ENCODE data around the gene CTNND2.

CTNND2 gene

GRCh38 chr5:11386398-11386797 is 517.8 kb downstream of the CTNND2 start:
- Histone ChIP-seq H4K91ac (ENCODE audit: low read depth, low read length) (no peak overlapping the region), H3K79me1 (ENCODE audit: low read length) (no peaks in the 10 kb centered on the region), H3K9ac (ENCODE audit: low read length) (no peak overlapping the region)

GRCh38 chr5:11385901-11386293 is 518.3 kb downstream of the CTNND2 start:
- Histone ChIP-seq H3K4me1 (ENCODE audit: control insufficient read depth in 1 of 2, insufficient read depth in 2 of 2, low read length in 2 of 2) (peaks cover 3 to 4% of the 10 kb centered on the region in 2 experiments), H4K91ac (ENCODE audit: low read depth, low read length) (no peak overlapping the region), H3K9me3 (ENCODE audit: insufficient read depth, low read depth, low read length) (peaks cover 4% of the 10 kb centered on the region), H3K27ac (ENCODE audit: low read depth, low read length) (no peak overlapping the region), H3K79me1 (ENCODE audit: low read length) (no peaks in the 10 kb centered on the region), H4K12ac (ENCODE audit: low read depth, low read length) (no peak overlapping the region), H2AK5ac (ENCODE audit: low read length) (no peak overlapping the region), H3K4ac (ENCODE audit: low read depth, low read length) (no peak overlapping the region), H4K8ac (ENCODE audit: low read depth, low read length) (no peak overlapping the region), H3K23ac (ENCODE audit: low read length) (no peak overlapping the region), H2BK120ac (ENCODE audit: insufficient read depth, low read length, poor library complexity) (no peak overlapping the region), H2BK5ac (ENCODE audit: low read depth, low read length, poor library complexity) (no peak overlapping the region), H3K79me2 (ENCODE audit: control insufficient read depth, insufficient read depth, low read length, poor library complexity) (no peaks in the 10 kb centered on the region), H3K18ac (ENCODE audit: low read length) (no peak overlapping the region), H3K36me3 (ENCODE audit: control insufficient read depth in 1 of 2, insufficient read depth in 2 of 2, low read length in 2 of 2) (no peaks in the 10 kb centered on the region), H2AFZ (ENCODE audit: insufficient read depth, low read length, poor library complexity) (no peak overlapping the region), H3K9ac (ENCODE audit: low read length) (no peak overlapping the region), H2BK12ac (ENCODE audit: low read length) (no peak overlapping the region), H3K4me2 (ENCODE audit: low read length) (no peak overlapping the region), H3K14ac (ENCODE audit: low read length) (no peak overlapping the region), H3K4me3 (ENCODE audit: low read depth, low read length) (no peak overlapping the region), H3K27me3 (ENCODE audit: insufficient read depth, low read length) (peaks cover 16% of the 10 kb centered on the region)
- no CpG with 5 or more reads among the region's 3 CpGs for WGBS (ENCODE audit: extremely low coverage, insufficient coverage, insufficient read length)
- DNase-seq, result no peak

More at GRCh38 chr5:11386398-11386797, 517.8 kb downstream of the CTNND2 start:
- no peak overlapping the region for H3K27ac ChIP-seq (ENCODE audit: low read depth, low read length)
- H3K18ac ChIP-seq (ENCODE audit: low read length), result no peak overlapping the region
- no peak overlapping the region for H3K14ac ChIP-seq (ENCODE audit: low read length)
- H2BK5ac ChIP-seq (ENCODE audit: low read depth, low read length, poor library complexity), result no peak overlapping the region
- H3K4me3 ChIP-seq (ENCODE audit: low read depth, low read length), result no peak overlapping the region
- H2AFZ ChIP-seq (ENCODE audit: insufficient read depth, low read length, poor library complexity), result no peak overlapping the region
- no peak overlapping the region for H2BK120ac ChIP-seq (ENCODE audit: insufficient read depth, low read length, poor library complexity)
- H3K9me3 ChIP-seq (ENCODE audit: insufficient read depth, low read depth, low read length), result peaks cover 4% of the 10 kb centered on the region
- DNase-seq, result no peak
- H2BK12ac ChIP-seq (ENCODE audit: low read length), result no peak overlapping the region
- no CpG with 5 or more reads among the region's 2 CpGs for WGBS (ENCODE audit: extremely low coverage, insufficient coverage, insufficient read length)
- H3K4me1 ChIP-seq (ENCODE audit: control insufficient read depth in 1 of 2, insufficient read depth in 2 of 2, low read length in 2 of 2), result peaks cover 3 to 4% of the 10 kb centered on the region in 2 experiments
- H3K4ac ChIP-seq (ENCODE audit: low read depth, low read length), result no peak overlapping the region
- H3K4me2 ChIP-seq (ENCODE audit: low read length), result no peak overlapping the region
- H3K79me2 ChIP-seq (ENCODE audit: control insufficient read depth, insufficient read depth, low read length, poor library complexity), result no peaks in the 10 kb centered on the region
- no peak overlapping the region for H3K23ac ChIP-seq (ENCODE audit: low read length)
- H3K27me3 ChIP-seq (ENCODE audit: insufficient read depth, low read length), result peaks cover 16% of the 10 kb centered on the region
- no peak overlapping the region for H4K8ac ChIP-seq (ENCODE audit: low read depth, low read length)
- no peaks in the 10 kb centered on the region for H3K36me3 ChIP-seq (ENCODE audit: control insufficient read depth in 1 of 2, insufficient read depth in 2 of 2, low read length in 2 of 2)
- H2AK5ac ChIP-seq (ENCODE audit: low read length), result no peak overlapping the region
- H4K12ac ChIP-seq (ENCODE audit: low read depth, low read length), result no peak overlapping the region

- WGBS (ENCODE audit: extremely low coverage, insufficient coverage, insufficient read length), result no CpG with 5 or more reads among the region's 33 CpGs
- Histone ChIP-seq H2AFZ (ENCODE audit: insufficient read depth, low read length, poor library complexity) (no peak overlapping the region), H4K8ac (ENCODE audit: low read depth, low read length) (no peak overlapping the region), H2BK5ac (ENCODE audit: low read depth, low read length, poor library complexity) (no peak overlapping the region), H3K79me2 (ENCODE audit: control insufficient read depth, insufficient read depth, low read length, poor library complexity) (no peaks in the 10 kb centered on the region), H3K79me1 (ENCODE audit: low read length) (no peaks in the 10 kb centered on the region), H3K36me3 (ENCODE audit: control insufficient read depth in 1 of 2, insufficient read depth in 2 of 2, low read length in 2 of 2) (no peaks in the 10 kb centered on the region), H3K4me3 (ENCODE audit: low read depth, low read length) (peak overlapping the region; percentile 49), H3K4me2 (ENCODE audit: low read length) (peak overlapping the region; percentile 80), H3K23ac (ENCODE audit: low read length) (no peak overlapping the region), H3K27me3 (ENCODE audit: insufficient read depth, low read length) (peaks cover 16% of the 10 kb centered on the region), H2AK5ac (ENCODE audit: low read length) (no peak overlapping the region), H3K18ac (ENCODE audit: low read length) (no peak overlapping the region), H3K9ac (ENCODE audit: low read length) (no peak overlapping the region), H4K91ac (ENCODE audit: low read depth, low read length) (no peak overlapping the region), H3K14ac (ENCODE audit: low read length) (no peak overlapping the region), H3K4ac (ENCODE audit: low read depth, low read length) (no peak overlapping the region), H2BK120ac (ENCODE audit: insufficient read depth, low read length, poor library complexity) (no peak overlapping the region), H2BK12ac (ENCODE audit: low read length) (no peak overlapping the region), H3K9me3 (ENCODE audit: insufficient read depth, low read depth, low read length) (peaks cover 4% of the 10 kb centered on the region), H3K4me1 (ENCODE audit: control insufficient read depth in 1 of 2, insufficient read depth in 2 of 2, low read length in 2 of 2) (peaks cover 3 to 4% of the 10 kb centered on the region in 2 experiments), H3K27ac (ENCODE audit: low read depth, low read length) (no peak overlapping the region), H4K12ac (ENCODE audit: low read depth, low read length) (no peak overlapping the region)
- DNase-seq, result peak in 1 of 2 donors; percentile 2
These were observed 518.9 kb downstream of the CTNND2 start for GRCh38 chr5:11385251-11385900.

GRCh38 chr5:11384441-11385250 is 519.6 kb downstream of the CTNND2 start:
- no CpG with 5 or more reads among the region's 96 CpGs for WGBS (ENCODE audit: extremely low coverage, insufficient coverage, insufficient read length)

More at GRCh38 chr5:11384441-11385250, 519.6 kb downstream of the CTNND2 start:
- Histone ChIP-seq H2AK5ac (ENCODE audit: low read length) (no peak overlapping the region), H3K9me3 (ENCODE audit: insufficient read depth, low read depth, low read length) (peaks cover 4% of the 10 kb centered on the region), H3K4me2 (ENCODE audit: low read length) (peak overlapping the region; percentile 80), H3K14ac (ENCODE audit: low read length) (no peak overlapping the region), H3K23ac (ENCODE audit: low read length) (no peak overlapping the region), H2AFZ (ENCODE audit: insufficient read depth, low read length, poor library complexity) (peak overlapping the region; percentile 6), H3K4ac (ENCODE audit: low read depth, low read length) (no peak overlapping the region), H3K79me1 (ENCODE audit: low read length) (no peaks in the 10 kb centered on the region), H2BK12ac (ENCODE audit: low read length) (no peak overlapping the region), H2BK120ac (ENCODE audit: insufficient read depth, low read length, poor library complexity) (no peak overlapping the region), H4K12ac (ENCODE audit: low read depth, low read length) (no peak overlapping the region), H3K27ac (ENCODE audit: low read depth, low read length) (no peak overlapping the region), H3K9ac (ENCODE audit: low read length) (peak overlapping the region; percentile 54), H3K27me3 (ENCODE audit: insufficient read depth, low read length) (peaks cover 16% of the 10 kb centered on the region), H3K4me3 (ENCODE audit: low read depth, low read length) (peak overlapping the region; percentile 73), H4K91ac (ENCODE audit: low read depth, low read length) (no peak overlapping the region), H3K18ac (ENCODE audit: low read length) (no peak overlapping the region), H4K8ac (ENCODE audit: low read depth, low read length) (no peak overlapping the region), H2BK5ac (ENCODE audit: low read depth, low read length, poor library complexity) (no peak overlapping the region), H3K79me2 (ENCODE audit: control insufficient read depth, insufficient read depth, low read length, poor library complexity) (no peaks in the 10 kb centered on the region), H3K4me1 (ENCODE audit: control insufficient read depth in 1 of 2, insufficient read depth in 2 of 2, low read length in 2 of 2) (peaks cover 3 to 4% of the 10 kb centered on the region in 2 experiments), H3K36me3 (ENCODE audit: control insufficient read depth in 1 of 2, insufficient read depth in 2 of 2, low read length in 2 of 2) (no peaks in the 10 kb centered on the region)
- no peak for DNase-seq
